Urothelium cell line (cell line): ENCODE data around the gene MYBPHL.
A peak's percentile ranks its signal among the peaks of the same experiment; 100 is the strongest.
"Not testable (repeated sequence)": the region's sequence is repeated elsewhere in the genome, so short reads cannot be mapped to it uniquely, and the experiment has no call there.

Source experiments
- DNase-seq: peaks from one replicate; pipeline ENCODE4 v3.0.0; 2011; ENCODE audit warnings: low spot score, mixed read lengths
- FAIRE-seq: peaks from 2 replicates; lab custom pipeline; 2011; peaks lifted over from hg19 to GRCh38; lab: Jason Lieb, UNC

The MYBPHL gene

GRCh38 chr1:109307274-109308021, 637 bp upstream of the MYBPHL start:
- DNase-seq (no peak), FAIRE-seq (no peak)

DNA sequence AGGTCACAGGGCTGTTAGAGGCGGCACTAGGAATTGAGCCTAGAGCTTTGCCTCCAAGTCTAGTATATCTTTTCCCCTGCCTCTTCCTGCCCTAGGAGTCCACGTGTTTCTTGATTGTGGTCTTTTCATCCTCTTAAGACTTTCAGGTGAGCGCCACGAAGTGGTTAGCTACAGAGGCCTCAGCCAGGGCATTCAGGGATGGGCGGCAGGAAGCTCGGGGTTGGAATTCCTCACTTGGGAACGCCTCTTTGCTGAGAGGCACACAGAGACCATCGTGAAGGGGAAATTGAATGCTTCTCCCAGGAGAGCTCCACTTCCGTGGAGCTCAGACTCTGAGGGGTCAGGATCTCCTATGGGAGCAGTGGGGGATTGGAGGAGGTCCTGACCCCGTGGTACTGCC, 820 bp downstream of the MYBPHL start:
- peak; percentile 44 for DNase-seq
- FAIRE-seq, result not testable (repeated sequence)

DNA sequence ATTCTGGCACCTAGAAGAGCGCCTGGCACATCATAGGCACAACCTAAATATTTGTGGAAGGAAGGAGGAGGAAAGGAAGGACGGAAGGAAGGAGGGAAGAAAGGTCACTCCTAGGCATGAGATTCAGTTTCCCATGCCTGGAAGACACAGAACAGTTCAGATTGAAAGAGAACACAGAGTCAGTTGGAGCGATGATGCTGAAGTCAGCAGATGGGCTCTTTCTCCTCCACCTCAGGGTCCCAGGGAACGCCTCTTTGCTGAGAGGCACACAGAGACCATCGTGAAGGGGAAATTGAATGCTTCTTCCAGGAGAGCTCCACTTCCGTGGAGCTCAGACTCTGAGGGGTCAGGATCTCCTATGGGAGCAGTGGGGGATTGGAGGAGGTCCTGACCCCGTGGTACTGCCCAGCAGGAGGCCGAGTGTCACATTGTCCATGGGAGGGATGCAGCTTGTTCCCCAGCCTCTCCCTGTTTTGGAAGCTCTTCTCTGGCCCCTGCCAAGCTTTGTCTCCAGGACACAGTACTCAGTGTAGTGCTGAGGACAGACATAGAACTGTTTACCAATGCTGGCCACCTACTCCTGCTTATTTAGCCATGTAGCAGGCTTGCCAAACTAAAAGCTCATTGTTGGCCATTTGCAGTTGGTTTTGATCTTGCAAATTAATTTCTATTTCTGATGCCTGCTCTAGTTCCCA, 2.4 kb downstream of the MYBPHL start:
- no peak for FAIRE-seq
- DNase-seq, result no peak

DNA sequence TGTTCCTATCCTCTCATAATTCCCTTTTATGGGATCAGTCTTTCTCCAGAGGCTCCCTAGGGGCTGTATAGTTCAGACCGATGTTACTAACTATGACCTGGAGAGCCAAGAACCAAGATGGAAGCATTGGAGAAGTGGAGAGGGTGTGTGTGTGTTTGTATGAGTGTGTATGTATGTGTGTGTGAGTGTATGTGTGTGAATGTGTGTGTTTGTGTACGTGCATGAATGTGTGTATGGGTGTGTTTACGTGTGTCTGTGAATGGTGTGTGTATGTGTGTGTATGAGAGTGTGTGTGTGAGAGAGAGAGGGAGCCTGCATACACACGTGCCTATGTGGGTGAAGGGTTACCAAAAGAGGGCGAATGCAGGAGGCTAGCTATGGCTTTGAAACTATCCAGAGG, 4.9 kb downstream of the MYBPHL start:
- DNase-seq (no peak), FAIRE-seq (peak; percentile 37)

DNA sequence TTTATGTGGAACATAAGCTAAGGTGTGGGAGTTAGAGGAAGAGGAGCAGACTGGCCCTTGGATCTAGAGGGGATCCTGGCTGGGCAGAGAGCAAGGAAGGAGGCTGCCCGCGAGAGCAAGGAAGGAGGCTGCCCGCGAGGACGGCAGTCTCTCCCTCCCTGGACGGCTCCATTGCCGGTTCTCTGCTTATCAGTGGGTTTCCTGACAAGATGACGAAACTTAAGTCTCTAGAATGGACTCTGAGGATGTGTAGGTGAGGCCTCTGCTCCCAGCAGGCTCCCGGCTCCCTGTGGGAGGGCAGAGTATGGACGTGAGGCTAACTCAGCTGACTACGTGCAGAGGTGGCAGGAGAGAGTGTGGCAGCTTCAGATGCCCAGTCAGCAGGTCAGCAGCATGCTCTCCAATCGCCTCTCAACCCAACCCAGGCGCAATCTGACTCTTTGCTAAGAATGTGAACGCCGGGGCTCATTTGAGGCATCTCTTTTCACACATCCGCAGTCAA, 6.1 kb downstream of the MYBPHL start:
- FAIRE-seq (no peak), DNase-seq (no peak)

DNA sequence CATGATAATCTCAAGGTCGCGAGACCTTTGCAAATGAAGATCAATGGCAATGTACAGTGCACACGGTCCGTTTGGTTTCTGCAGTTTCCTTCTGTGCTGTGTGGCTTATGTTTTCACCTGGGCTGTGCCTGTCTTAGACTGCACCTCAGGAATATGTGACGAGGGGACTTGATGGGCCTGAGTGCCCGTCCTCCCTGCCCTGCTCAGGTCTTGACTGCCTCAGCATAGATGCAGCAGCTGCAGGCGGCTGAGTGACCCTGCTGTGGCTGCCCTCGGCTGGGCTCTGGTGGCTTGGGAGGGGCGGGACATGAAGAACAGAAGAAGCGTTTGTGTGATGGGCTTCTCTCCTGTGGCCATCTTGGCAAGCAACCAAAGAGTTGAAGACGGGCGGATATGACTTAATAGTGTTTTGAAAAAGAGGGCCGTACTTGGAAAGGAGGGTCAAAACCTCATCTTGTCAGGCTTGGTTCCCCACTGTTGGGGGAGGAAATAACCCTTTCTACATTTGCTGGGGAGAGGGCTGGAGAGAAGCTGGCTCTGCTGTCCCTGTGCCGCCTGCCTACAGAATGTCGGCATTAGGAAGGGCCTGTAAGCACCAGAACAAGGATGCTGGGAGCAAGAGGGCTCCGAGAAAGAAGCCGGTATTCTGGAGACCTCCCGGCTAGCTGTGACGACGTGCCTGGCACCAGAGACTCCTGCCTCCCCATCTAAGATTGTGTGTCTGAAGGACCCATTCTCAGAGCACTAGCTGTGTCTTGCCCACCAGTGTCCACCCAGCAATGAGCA, 7.1 kb downstream of the MYBPHL start:
- DNase-seq, result peak; percentile 70
- FAIRE-seq, result no peak

- peak; percentile 82 for FAIRE-seq
- DNase-seq, result peak; percentile 70
These were observed 7.9 kb downstream of the MYBPHL start for GRCh38 chr1:109298666-109299557.

- FAIRE-seq (no peak), DNase-seq (no peak)
These were observed 10.0 kb downstream of the MYBPHL start for GRCh38 chr1:109296782-109297181.

- DNase-seq (no peak), FAIRE-seq (no peak)
These were observed 10.9 kb downstream of the MYBPHL start for GRCh38 chr1:109295712-109296415.

DNA sequence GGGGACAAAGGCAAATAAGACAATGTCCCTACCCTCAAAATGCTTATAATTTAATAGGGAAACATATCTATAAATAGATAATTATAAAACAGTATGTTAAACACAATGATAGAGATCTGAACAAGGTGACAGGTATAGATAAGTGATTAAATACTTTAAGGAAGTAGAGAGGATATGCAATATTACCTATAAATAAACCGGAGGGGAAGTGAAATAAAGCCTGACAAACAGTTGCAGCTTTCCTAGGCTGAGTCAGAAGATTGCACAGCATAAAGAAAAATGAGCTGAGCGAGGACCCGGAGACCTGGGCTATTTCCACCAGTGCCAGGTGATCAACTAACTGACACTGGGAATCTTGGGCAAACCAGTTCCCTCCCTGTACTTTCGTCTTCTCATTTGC, 12.3 kb downstream of the MYBPHL start:
- DNase-seq (no peak), FAIRE-seq (no peak)

GRCh38 chr1:109293026-109293425, 13.8 kb downstream of the MYBPHL start:
- no peak for FAIRE-seq

GRCh38 chr1:109292364-109292763, 14.4 kb downstream of the MYBPHL start:
- DNase-seq (no peak), FAIRE-seq (no peak)

More at GRCh38 chr1:109293026-109293425, 13.8 kb downstream of the MYBPHL start:
- DNase-seq, result no peak

GRCh38 chr1:109290998-109291397, 15.8 kb downstream of the MYBPHL start:
- DNase-seq (no peak), FAIRE-seq (no peak)

DNA sequence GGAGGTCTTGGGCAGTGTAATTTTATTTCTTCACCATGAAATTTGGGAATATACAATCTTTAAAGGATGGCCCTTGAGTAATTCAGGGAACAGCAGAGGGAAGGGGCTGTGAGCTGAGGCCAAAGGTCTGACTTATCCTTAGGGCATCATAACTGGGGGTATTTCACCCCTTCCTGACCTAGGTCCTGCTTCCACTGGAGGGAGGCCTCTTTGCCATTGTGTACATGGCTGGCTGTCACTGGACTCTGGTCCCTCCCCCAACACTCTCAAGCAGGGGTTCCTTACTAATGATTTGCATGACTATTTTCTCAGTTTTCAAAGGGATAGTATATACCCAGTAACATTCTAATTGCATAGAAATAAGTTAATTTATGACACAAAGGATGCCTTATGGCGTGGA, 16.7 kb downstream of the MYBPHL start:
- no peak for FAIRE-seq
- no peak for DNase-seq

- FAIRE-seq, DNase-seq: not testable (repeated sequence)
These were observed 20.0 kb downstream of the MYBPHL start for GRCh38 chr1:109286762-109287161.

- DNase-seq (no peak), FAIRE-seq (no peak)
These were observed 22.8 kb downstream of the MYBPHL start for GRCh38 chr1:109283748-109284600.

DNA sequence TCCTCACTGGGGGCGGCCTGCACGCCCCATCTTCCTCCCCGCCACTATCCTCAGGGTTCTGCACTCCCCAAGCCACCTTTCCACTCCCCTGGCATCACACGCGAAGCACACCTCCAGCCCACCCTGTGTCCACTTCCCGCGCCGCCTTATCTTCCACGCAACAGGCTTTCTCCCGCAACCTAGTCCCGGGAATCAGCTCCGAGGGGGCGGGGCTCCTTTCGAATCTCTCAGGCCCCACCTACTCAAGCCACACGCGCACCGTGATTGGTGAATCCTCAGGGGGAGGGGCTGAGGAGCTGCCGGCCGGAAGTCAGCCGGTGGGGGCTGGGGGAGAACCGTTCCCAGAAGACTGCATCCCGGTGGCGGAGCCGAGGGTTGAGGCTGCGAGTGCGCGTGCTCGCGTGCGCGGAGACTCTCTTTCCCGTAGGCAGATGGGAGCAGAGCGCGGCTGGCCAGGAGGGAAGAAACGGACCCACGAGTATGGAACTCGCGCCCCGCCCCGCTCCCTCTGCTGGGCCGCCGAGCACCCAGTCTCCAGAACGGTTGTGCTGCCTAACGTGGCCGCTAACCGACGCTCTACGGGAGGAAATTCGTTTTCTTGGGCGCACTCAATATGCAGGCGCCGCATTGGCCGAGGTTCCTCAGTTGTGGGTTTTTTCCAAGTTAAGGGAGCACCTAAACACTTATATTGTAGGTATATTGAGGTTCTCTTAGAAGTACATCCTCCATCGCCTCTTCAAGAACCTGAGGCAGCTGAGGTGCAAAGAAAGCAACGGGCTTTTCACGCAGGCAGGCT, 23.7 kb downstream of the MYBPHL start, which contains the start of gene PSRC1:
PSRC1 (minus strand) TSS at position 194 of the 796 bp plus-strand sequence.
- FAIRE-seq (peak; percentile 75), DNase-seq (peak; percentile 99)

DNA sequence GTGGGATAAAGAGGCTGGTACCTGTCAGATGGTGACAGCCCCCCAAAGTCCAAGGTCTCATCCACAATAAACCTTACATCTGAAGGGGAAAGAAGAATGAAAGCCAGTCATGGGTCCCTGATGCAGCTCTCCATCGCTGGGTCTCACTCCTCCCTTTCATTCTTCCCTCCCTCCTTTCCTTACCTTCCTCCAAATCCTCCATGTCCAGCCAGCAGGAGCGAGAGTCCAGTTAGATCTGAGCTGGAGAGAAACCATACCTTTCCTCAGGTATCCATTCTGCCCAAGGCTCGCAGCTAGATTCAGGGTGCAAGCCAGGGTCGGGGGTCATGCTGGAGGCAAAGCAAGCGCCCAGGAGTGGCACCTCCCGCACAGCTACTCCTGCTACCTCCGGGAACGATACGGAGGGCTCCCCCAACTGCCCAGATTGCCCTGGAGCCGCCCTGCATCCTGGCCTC, 24.3 kb downstream of the MYBPHL start:
- FAIRE-seq, result no peak
- no peak for DNase-seq
